ENCODE results near the gene APP.

The APP gene

GRCh38 chr21:25985990-25986389, 184.6 kb downstream of the APP start:
- no peaks in the 10 kb centered on the region for H3K36me3 ChIP-seq (ENCODE audit: insufficient read depth, low read length)
- H3K9ac ChIP-seq (ENCODE audit: low read length) = no peak overlapping the region

GRCh38 chr21:25984538-25984937, 186.0 kb downstream of the APP start:
- Histone ChIP-seq H3K79me2 (ENCODE audit: insufficient read depth, low read length) (no peaks in the 10 kb centered on the region), H3K4me1 (ENCODE audit: insufficient read depth, low read length, severe bottlenecking) (peaks cover 5% of the 10 kb centered on the region), H3K36me3 (ENCODE audit: insufficient read depth, low read length) (no peaks in the 10 kb centered on the region), H2AFZ (ENCODE audit: low read length) (no peak overlapping the region), H3K27me3 (ENCODE audit: insufficient read depth, low read length) (no peaks in the 10 kb centered on the region; the same call in 1 of the 2 replicates), H4K20me1 (ENCODE audit: insufficient read depth, low read length) (no peaks in the 10 kb centered on the region), H3K27ac (ENCODE audit: low read depth, low read length, poor library complexity, severe bottlenecking) (no peak overlapping the region), H3K9ac (ENCODE audit: low read length) (no peak overlapping the region), H3K9me3 (ENCODE audit: low read length) (no peaks in the 10 kb centered on the region), H3K4me3 (ENCODE audit: low read depth, low read length, poor library complexity, severe bottlenecking) (no peak overlapping the region), H3K4me2 (ENCODE audit: low read length) (no peak overlapping the region), H3K9me2 (ENCODE audit: low read depth, low read length) (no peaks in the 10 kb centered on the region), H3F3A (ENCODE audit: insufficient read depth, low read length) (no peaks in the 10 kb centered on the region)
- no peak for TF ChIP-seq EZH2 (IDR thresholded peaks at IDR 0.05; ENCODE audit: borderline replicate concordance, low read length)
- TF ChIP-seq, protein P1, sequence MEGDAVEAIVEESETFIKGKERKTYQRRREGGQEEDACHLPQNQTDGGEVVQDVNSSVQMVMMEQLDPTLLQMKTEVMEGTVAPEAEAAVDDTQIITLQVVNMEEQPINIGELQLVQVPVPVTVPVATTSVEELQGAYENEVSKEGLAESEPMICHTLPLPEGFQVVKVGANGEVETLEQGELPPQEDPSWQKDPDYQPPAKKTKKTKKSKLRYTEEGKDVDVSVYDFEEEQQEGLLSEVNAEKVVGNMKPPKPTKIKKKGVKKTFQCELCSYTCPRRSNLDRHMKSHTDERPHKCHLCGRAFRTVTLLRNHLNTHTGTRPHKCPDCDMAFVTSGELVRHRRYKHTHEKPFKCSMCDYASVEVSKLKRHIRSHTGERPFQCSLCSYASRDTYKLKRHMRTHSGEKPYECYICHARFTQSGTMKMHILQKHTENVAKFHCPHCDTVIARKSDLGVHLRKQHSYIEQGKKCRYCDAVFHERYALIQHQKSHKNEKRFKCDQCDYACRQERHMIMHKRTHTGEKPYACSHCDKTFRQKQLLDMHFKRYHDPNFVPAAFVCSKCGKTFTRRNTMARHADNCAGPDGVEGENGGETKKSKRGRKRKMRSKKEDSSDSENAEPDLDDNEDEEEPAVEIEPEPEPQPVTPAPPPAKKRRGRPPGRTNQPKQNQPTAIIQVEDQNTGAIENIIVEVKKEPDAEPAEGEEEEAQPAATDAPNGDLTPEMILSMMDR (IDR thresholded peaks at IDR 0.05; ENCODE audit: low read length) = no peak

More at GRCh38 chr21:25985990-25986389, 184.6 kb downstream of the APP start:
- no peak overlapping the region for H3K4me2 ChIP-seq (ENCODE audit: low read length)
- no peaks in the 10 kb centered on the region for H3F3A ChIP-seq (ENCODE audit: insufficient read depth, low read length)
- no peak overlapping the region for H3K27ac ChIP-seq (ENCODE audit: low read depth, low read length, poor library complexity, severe bottlenecking)
- no peaks in the 10 kb centered on the region; the same call in 1 of the 2 replicates for H3K27me3 ChIP-seq (ENCODE audit: insufficient read depth, low read length)
- no peaks in the 10 kb centered on the region for H3K9me2 ChIP-seq (ENCODE audit: low read depth, low read length)
- H2AFZ ChIP-seq (ENCODE audit: low read length) = no peak overlapping the region
- H4K20me1 ChIP-seq (ENCODE audit: insufficient read depth, low read length) = no peaks in the 10 kb centered on the region
- no peak for TF ChIP-seq EZH2 (IDR thresholded peaks at IDR 0.05; ENCODE audit: borderline replicate concordance, low read length)
- TF ChIP-seq, protein P1 (IDR thresholded peaks at IDR 0.05; ENCODE audit: low read length) = no peak
- no peak overlapping the region for H3K4me3 ChIP-seq (ENCODE audit: low read depth, low read length, poor library complexity, severe bottlenecking)
- H3K79me2 ChIP-seq (ENCODE audit: insufficient read depth, low read length) = no peaks in the 10 kb centered on the region
- no peaks in the 10 kb centered on the region for H3K9me3 ChIP-seq (ENCODE audit: low read length)
- H3K4me1 ChIP-seq (ENCODE audit: insufficient read depth, low read length, severe bottlenecking) = no peaks in the 10 kb centered on the region

- Histone ChIP-seq H3F3A (ENCODE audit: insufficient read depth, low read length) (no peaks in the 10 kb centered on the region), H3K9me3 (ENCODE audit: low read length) (no peaks in the 10 kb centered on the region), H3K4me3 (ENCODE audit: low read depth, low read length, poor library complexity, severe bottlenecking) (no peak overlapping the region), H3K79me2 (ENCODE audit: insufficient read depth, low read length) (no peaks in the 10 kb centered on the region), H3K27ac (ENCODE audit: low read depth, low read length, poor library complexity, severe bottlenecking) (no peak overlapping the region), H3K9ac (ENCODE audit: low read length) (no peak overlapping the region), H3K9me2 (ENCODE audit: low read depth, low read length) (no peaks in the 10 kb centered on the region), H2AFZ (ENCODE audit: low read length) (no peak overlapping the region), H3K36me3 (ENCODE audit: insufficient read depth, low read length) (no peaks in the 10 kb centered on the region), H3K27me3 (ENCODE audit: insufficient read depth, low read length) (no peaks in the 10 kb centered on the region; the same call in 1 of the 2 replicates), H4K20me1 (ENCODE audit: insufficient read depth, low read length) (no peaks in the 10 kb centered on the region), H3K4me1 (ENCODE audit: insufficient read depth, low read length, severe bottlenecking) (peaks cover 5% of the 10 kb centered on the region), H3K4me2 (ENCODE audit: low read length) (no peak overlapping the region)
- no peak for TF ChIP-seq EZH2 (IDR thresholded peaks at IDR 0.05; ENCODE audit: borderline replicate concordance, low read length)
- TF ChIP-seq, protein P1 (IDR thresholded peaks at IDR 0.05; ENCODE audit: low read length) = no peak
Measured at GRCh38 chr21:25983745-25984144, 186.8 kb downstream of the APP start.
